Ramos (cell line): Measurements from ENCODE around the gene C10orf88.

Experiments used
- in situ Hi-C: fragments of 300-500 bp; cut with MboI; formaldehyde crosslinking; loops from one replicate; pipeline ENCODE4 v1.14.3; 2022; ENCODE audit warnings: low sequenced_read_pairs; ENCODE audit not compliant: unreplicated experiment

Gene C10orf88

GRCh38 chr10:122953902-122954730, at the start of gene C10orf88:
TSS of gene C10orf88 (minus strand) at chr10:122954227. CDS start at chr10:122954178, 49 bp downstream.
- in situ Hi-C loops, result no loop called here

GRCh38 chr10:123001370-123001769, 47.3 kb upstream of the C10orf88 start:
- in situ Hi-C loops, result no loop called here

- in situ Hi-C loops, result no loop called here
Observed at GRCh38 chr10:123000155-123000554, 46.1 kb upstream of the C10orf88 start.

DNA sequence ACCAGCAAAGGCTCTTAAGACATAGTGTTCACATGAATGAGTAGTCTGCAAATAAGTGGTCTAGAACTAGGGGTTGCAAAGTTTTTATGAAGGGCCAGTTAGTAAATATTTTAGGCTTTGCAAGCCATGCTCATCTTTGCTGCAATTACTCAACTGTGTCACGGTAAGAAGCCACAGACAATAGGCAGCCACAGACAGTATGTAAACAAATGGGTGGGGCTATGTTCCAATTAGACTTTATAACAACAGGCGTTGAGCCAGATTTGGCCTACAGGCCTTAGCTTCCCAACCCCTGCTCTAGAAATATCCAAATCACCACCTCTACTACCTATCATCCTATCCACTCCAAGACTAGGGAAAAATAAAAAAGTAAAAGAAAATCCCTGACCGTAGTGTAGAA, 45.3 kb upstream of the C10orf88 start:
- in situ Hi-C loops, result no loop called here

DNA sequence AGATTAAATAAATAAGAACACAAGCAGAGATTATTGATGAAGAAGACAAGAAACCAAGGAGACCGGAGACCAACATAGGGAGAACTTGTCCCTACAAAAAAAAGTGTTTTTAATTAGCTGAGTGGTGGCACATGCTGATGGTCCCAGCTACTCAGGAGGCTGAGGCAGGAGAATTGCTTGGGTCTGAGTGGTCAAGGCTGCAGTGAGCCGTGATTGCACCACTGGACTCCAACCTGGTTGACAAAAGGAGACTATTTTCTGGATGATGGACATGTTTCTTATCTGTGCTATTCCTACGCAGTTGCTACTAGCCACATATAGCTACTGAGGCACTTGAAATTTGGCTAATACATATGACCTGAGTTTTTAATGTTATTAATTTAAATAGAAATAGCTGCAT, 44.9 kb upstream of the C10orf88 start:
- in situ Hi-C loops, result no loop called here

GRCh38 chr10:122998360-122998917, 44.4 kb upstream of the C10orf88 start:
- in situ Hi-C loops, result no loop called here

GRCh38 chr10:122997864-122998263, 43.8 kb upstream of the C10orf88 start:
- in situ Hi-C loops, result no loop called here

- in situ Hi-C loops, result no loop called here
Observed at GRCh38 chr10:122995936-122996335, 41.9 kb upstream of the C10orf88 start.

DNA sequence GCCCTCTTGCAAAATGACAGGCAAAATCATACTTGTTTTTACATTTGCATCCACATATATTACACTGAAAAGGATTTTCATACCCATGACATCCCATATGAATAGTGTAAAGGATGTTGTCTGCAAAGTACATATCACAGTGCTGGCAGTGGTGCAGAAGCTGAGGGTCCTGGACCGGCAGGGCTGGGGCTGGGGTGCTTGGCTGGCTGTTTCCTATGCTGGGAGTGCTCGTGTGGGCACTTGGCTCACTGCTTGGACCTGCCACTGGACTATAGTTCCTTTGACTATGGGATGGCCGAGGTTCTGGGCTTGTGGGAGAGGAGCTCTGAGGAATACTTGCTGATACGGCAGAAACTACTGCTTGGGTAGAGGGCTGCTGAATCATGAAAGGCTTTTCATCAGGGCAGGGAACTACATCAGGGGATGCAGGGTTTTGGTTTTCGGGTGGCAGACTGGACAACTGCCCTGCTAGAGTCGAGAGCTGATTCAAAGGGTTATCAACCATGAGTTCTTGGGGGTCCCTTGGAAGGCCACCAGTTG, 39.8 kb upstream of the C10orf88 start:
- in situ Hi-C loops, result no loop called here

DNA sequence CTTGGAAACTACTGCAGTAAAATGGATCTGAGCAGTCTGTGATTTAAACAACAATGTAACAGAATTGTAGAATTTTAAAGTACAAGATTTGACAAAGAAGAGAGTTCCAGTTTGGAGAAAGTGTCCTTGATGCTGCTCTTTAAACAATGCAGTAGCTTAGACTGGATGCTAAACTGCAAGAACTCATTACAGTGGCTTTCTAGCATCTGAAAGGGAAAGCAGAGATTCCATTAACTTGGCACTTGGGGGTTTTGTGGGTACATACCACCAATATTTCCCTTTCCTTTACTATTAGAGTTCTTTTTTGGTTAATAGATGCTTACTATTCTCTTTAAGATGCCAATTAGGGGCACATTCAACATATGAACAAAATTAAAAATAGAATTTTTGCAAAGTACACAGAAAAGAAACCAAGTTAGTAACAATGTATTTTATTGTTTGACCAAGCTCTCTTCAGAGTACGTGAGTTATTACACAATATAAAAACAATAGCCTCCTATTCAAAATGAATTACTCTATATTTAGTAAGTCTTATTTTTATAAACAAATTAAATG, 38.1 kb upstream of the C10orf88 start:
- in situ Hi-C loops, result no loop called here

DNA sequence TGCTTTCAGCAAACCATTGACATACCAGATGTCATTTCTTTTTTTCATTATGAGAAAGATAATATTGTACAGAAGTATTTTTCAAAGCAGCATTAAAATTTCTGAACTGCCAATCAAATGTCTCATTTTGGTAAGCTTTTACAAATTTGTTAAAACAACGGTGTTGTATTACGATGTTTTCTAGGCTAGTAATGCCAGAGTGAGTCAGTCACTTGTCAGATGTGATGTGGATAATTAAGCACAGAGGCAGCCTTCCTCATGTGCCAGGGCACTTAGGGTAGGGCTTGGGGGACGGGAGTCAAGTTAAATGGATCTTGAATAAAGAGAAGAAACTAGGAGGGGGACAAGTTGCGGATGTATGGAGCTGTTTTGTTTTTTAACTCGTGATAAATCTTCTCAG, 36.3 kb upstream of the C10orf88 start:
- in situ Hi-C loops, result no loop called here

DNA sequence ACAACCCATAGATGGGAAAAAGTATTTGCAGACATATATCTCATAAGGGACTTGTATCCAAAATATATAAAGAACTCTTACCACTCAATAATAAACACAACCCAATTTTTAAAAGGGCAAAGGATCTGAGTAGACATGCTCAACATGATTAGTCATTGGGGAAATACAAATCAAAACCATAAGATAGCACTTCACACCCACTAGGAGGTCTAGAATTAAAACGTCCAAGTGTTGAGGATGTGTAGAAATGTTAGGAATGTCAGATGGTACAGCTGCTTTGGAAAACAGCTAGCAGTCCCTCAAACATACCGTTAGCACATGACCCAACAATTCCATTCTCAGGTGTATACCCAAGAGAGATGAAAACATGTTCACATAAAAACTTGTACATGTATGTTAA, 34.5 kb upstream of the C10orf88 start:
- in situ Hi-C loops, result no loop called here

GRCh38 chr10:122986335-122986734, 32.3 kb upstream of the C10orf88 start:
- in situ Hi-C loops, result no loop called here

- in situ Hi-C loops, result no loop called here
Observed at GRCh38 chr10:122984708-122985107, 30.7 kb upstream of the C10orf88 start.

- in situ Hi-C loops, result no loop called here
Observed at GRCh38 chr10:122983898-122984297, 29.9 kb upstream of the C10orf88 start.

DNA sequence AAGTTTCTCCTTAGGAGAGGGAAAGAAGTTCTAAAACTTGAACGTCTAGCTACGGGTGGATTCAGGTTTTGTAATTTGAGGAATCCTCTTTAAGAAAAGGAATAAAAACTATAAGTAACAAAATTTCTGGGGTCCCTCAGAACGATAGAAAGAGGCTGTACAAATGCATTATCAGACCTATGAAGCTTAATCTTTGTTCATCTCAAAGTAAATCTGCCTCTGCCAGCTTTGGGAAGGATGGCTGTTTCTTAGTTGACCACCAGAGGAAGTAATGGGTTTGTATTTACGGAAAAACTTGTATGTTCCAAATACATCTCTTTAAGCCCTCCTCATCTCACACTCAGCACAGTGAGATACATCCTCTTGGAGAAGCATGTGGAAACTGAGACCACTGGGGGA, 27.0 kb upstream of the C10orf88 start:
- in situ Hi-C loops, result no loop called here

- in situ Hi-C loops, result no loop called here
Observed at GRCh38 chr10:122980209-122981065, 26.4 kb upstream of the C10orf88 start, which contains the start of gene PSTK. TSS of gene PSTK (plus strand) at chr10:122980401. CDS start at chr10:122980480, 79 bp downstream.

GRCh38 chr10:122974543-122975064, 20.6 kb upstream of the C10orf88 start:
- in situ Hi-C loops, result no loop called here

- in situ Hi-C loops, result no loop called here
Observed at GRCh38 chr10:122974023-122974422, 20.0 kb upstream of the C10orf88 start.

- in situ Hi-C loops, result no loop called here
Observed at GRCh38 chr10:122968698-122969097, 14.7 kb upstream of the C10orf88 start.
